Thyroid gland (tissue), 4 donors: Measurements from ENCODE around the gene COL23A1.

ENCODE experiments used
- POLR2A ChIP-seq, 2 donors: fragments of 450-650 bp; IDR thresholded peaks; one replicate each; pipeline ENCODE4 v1.6.1; 2017; ENCODE audit warnings: antibody characterized with exemption in 2 of 2, mild to moderate bottlenecking in 2 of 2, moderate library complexity in 1 of 2
- TF ChIP-seq, protein P1 (sequence below), 6 experiments: fragments of 200-600 bp in 3 of 6; fragments of 450-650 bp in 3 of 6; sonication (generic) in 3 of 6; IDR thresholded peaks; one replicate each; pipeline ENCODE4 v1.5.1; 2016 to 2019; ENCODE audit warnings: antibody characterized with exemption in 6 of 6, mild to moderate bottlenecking in 2 of 6, inconsistent platforms in 1 of 6, moderate library complexity in 1 of 6

DNA sequence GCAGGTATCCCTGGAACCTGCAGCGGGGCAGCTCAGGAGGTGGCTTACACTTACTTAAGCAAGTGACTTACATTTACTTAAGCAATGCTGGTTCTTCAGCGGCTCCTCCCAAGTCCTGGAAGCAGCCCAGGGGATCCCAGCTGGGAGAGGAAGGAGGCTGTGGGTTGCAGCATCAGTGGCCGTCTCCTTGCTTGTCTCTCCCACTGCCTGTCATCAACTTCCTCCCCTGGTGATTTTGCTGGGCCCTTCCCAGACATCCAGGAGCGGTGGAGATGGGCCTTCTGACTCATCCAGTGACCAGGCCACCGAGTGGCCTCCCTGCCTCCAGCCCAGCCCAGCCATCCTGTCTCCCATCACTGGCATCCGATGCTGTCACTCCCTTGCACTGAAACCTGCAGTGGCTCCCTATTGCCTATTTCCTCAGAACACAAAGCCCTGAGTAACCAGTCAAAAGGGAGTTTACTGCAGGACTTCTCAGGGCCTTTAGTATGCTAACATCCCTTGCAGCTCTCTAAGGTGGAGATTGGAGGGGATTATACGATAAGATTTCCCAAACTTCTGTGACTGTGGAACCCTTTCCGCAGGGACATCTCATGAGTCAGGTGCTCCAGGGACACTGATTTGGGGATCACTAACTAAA is 201.7 kb downstream of the COL23A1 start:
- TF ChIP-seq, protein P1, sequence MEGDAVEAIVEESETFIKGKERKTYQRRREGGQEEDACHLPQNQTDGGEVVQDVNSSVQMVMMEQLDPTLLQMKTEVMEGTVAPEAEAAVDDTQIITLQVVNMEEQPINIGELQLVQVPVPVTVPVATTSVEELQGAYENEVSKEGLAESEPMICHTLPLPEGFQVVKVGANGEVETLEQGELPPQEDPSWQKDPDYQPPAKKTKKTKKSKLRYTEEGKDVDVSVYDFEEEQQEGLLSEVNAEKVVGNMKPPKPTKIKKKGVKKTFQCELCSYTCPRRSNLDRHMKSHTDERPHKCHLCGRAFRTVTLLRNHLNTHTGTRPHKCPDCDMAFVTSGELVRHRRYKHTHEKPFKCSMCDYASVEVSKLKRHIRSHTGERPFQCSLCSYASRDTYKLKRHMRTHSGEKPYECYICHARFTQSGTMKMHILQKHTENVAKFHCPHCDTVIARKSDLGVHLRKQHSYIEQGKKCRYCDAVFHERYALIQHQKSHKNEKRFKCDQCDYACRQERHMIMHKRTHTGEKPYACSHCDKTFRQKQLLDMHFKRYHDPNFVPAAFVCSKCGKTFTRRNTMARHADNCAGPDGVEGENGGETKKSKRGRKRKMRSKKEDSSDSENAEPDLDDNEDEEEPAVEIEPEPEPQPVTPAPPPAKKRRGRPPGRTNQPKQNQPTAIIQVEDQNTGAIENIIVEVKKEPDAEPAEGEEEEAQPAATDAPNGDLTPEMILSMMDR (IDR thresholded peaks at IDR 0.05): no peak
- TF ChIP-seq POLR2A (IDR thresholded peaks at IDR 0.05): no peak
